Calu3 (cell line): ENCODE results near the gene RPL14. TPM values are rescaled to one million over a fixed set of nuclear protein-coding genes. Genes with fewer than 3 reads are reported as not detected.

Experiments
- BruUV-seq: library from RNA; stranded (reverse); fragments of 400-500 nt; replicated peaks from 2 replicates; lab custom pipeline; 2021; lab: Mats Ljungman, UMichigan
- CTCF ChIA-PET: fragments of 300-600 bp; sonication (Branson Sonifier 250); formaldehyde crosslinking; loops from one replicate; lab custom pipeline; 2022; ENCODE audit warnings: antibody characterized with exemption; lab: Charles Lee
- DNase-seq: peaks from one replicate; pipeline ENCODE4 v3.0.0; 2022
- H3K27ac Mint-ChIP-seq: one replicate; pipeline ENCODE4 v1.8.0; 2022; ENCODE audit warnings: mixed read lengths; ENCODE audit not compliant: unreplicated experiment
- H3K27me3 Mint-ChIP-seq: one replicate; pipeline ENCODE4 v1.8.0; 2022; ENCODE audit warnings: mixed read lengths; ENCODE audit not compliant: unreplicated experiment
- H3K36me3 Mint-ChIP-seq: one replicate; pipeline ENCODE4 v1.8.0; 2022; ENCODE audit warnings: mild to moderate bottlenecking, moderate library complexity, mixed read lengths; ENCODE audit not compliant: insufficient read depth, unreplicated experiment
- H3K4me1 Mint-ChIP-seq: one replicate; pipeline ENCODE4 v1.8.0; 2022; ENCODE audit warnings: mild to moderate bottlenecking, low read depth, mixed read lengths; ENCODE audit not compliant: unreplicated experiment
- H3K4me3 Mint-ChIP-seq: one replicate; pipeline ENCODE4 v1.8.0; 2022; ENCODE audit warnings: mild to moderate bottlenecking, low read depth, moderate library complexity, mixed read lengths; ENCODE audit not compliant: unreplicated experiment
- H3K9me3 Mint-ChIP-seq: one replicate; pipeline ENCODE4 v1.8.0; 2022; ENCODE audit warnings: low read depth, mixed read lengths; ENCODE audit not compliant: unreplicated experiment
- intact Hi-C: fragments of 100-400 bp; cut with micrococcal nuclease; formaldehyde crosslinking; loops from one replicate; pipeline ENCODE4 v1.10.0; 2022; ENCODE audit not compliant: unreplicated experiment
- total RNA-seq: library from RNA; stranded (reverse); gene quantifications from 2 replicates; pipeline ENCODE4 v1.2.3, GENCODE V29; 2022
- TF ChIP-seq, protein P1 (sequence below): fragments of 200-600 bp; IDR thresholded peaks from one replicate; pipeline ENCODE4 v1.8.0; 2022; ENCODE audit warnings: antibody characterized with exemption; ENCODE audit not compliant: unreplicated experiment

Gene RPL14
- total RNA-seq, 1 experiment from 2014 or later: 1,349 TPM

DNA sequence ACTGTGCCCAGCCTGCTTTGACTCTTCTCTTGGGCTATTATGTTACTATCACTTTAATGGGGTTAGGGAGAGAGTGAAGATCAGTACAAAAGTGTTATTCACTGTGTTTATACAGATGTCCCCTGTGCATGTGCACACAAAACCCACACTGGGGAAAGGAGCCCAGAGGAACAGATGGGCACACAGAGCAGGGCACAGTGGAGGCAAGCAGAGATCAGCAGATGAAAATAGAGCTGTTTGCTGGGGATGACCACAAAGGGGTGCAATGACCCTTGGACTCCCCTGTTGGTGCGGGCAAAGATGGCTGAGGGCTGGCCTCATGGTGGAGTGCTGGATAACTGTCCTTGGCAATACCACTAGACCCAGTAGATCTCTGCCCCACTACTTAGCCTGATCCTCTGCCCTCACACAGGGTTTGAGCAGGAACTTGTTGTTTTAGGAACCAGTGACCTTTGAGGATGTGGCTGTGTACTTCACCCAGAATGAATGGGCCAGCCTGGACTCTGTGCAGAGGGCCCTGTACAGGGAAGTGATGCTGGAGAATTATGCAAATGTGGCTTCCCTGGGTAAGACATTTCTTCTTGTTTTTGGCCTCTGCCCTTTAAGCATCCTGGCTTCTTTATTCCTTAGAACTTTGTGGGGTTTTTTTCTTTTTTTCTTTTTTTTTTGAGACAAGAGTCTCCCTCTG, 54.0 kb downstream of the RPL14 start:
- CTCF ChIA-PET: no interaction called here
- H3K36me3 Mint-ChIP-seq: peaks cover 9% of the 10 kb centered on the region
- BruUV-seq: no TSS peak

DNA sequence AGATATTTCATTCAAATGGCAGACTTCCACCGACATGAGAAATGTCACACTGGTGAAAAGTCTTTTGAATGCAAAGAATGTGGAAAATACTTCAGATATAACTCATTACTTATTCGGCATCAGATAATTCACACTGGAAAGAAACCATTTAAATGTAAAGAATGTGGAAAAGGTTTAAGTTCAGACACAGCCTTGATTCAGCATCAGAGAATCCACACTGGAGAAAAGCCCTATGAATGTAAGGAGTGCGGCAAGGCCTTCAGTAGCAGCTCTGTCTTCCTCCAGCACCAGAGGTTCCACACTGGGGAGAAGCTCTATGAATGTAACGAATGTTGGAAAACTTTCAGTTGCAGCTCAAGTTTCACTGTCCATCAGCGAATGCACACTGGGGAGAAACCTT, 59.1 kb downstream of the RPL14 start:
- no TSS peak for BruUV-seq
- no peaks in the 10 kb centered on the region for H3K4me1 Mint-ChIP-seq

More for the DNA sequence above, 54.0 kb downstream of the RPL14 start:
- Mint-ChIP-seq H3K4me3 (no peak overlapping the region), H3K27ac (no peak overlapping the region), H3K4me1 (no peaks in the 10 kb centered on the region), H3K27me3 (no peaks in the 10 kb centered on the region), H3K9me3 (no peaks in the 10 kb centered on the region)
- intact Hi-C loops: no loop called here
- TF ChIP-seq, protein P1, sequence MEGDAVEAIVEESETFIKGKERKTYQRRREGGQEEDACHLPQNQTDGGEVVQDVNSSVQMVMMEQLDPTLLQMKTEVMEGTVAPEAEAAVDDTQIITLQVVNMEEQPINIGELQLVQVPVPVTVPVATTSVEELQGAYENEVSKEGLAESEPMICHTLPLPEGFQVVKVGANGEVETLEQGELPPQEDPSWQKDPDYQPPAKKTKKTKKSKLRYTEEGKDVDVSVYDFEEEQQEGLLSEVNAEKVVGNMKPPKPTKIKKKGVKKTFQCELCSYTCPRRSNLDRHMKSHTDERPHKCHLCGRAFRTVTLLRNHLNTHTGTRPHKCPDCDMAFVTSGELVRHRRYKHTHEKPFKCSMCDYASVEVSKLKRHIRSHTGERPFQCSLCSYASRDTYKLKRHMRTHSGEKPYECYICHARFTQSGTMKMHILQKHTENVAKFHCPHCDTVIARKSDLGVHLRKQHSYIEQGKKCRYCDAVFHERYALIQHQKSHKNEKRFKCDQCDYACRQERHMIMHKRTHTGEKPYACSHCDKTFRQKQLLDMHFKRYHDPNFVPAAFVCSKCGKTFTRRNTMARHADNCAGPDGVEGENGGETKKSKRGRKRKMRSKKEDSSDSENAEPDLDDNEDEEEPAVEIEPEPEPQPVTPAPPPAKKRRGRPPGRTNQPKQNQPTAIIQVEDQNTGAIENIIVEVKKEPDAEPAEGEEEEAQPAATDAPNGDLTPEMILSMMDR: no peak
- DNase-seq: no peak

DNA sequence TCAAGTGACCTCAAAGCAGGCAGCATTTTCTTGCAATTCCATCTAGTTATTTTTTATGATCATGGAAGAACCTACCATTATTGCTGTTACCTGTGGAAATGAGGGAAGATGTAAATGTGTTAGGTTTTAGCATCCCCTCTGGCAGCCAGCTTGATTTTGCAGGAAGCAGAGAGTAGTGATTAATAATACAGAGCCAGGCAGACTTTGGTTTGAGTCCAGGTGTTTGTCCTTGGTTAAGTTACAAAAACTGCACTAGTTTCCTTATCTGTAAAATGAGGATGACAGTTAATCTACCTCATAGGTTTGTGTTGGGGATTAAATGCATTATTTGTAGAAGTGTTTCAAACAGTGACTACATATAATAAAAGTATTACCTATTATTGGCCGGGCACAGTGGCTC, 60.9 kb downstream of the RPL14 start:
- Mint-ChIP-seq H3K4me1 (no peaks in the 10 kb centered on the region), H3K4me3 (no peak overlapping the region), H3K9me3 (no peaks in the 10 kb centered on the region), H3K27ac (no peak overlapping the region), H3K27me3 (no peaks in the 10 kb centered on the region), H3K36me3 (peaks cover 5% of the 10 kb centered on the region)
- CTCF ChIA-PET: no interaction called here
- no TSS peak for BruUV-seq
- no peak for DNase-seq
- intact Hi-C loops: no loop called here
- TF ChIP-seq, protein P1: no peak

More for the DNA sequence above, 59.1 kb downstream of the RPL14 start:
- H3K27ac Mint-ChIP-seq: no peak overlapping the region
- intact Hi-C loops: no loop called here
- H3K9me3 Mint-ChIP-seq: no peaks in the 10 kb centered on the region
- no peak for DNase-seq
- CTCF ChIA-PET: no interaction called here
- no peaks in the 10 kb centered on the region for H3K27me3 Mint-ChIP-seq
- TF ChIP-seq, protein P1: no peak
- peaks cover 5% of the 10 kb centered on the region for H3K36me3 Mint-ChIP-seq
- no peak overlapping the region for H3K4me3 Mint-ChIP-seq

Other genes with a start within 250 kb of the RPL14 start
- 37.2 and 41.3 TPM in 2 replicates for gene EIF1B, start 147.6 kb upstream of the RPL14 start, total RNA-seq
- 3.0 and 4.0 TPM in 2 replicates for gene ENTPD3, start 70.2 kb upstream of the RPL14 start, total RNA-seq
- gene ZNF619, start 19.8 kb downstream of the RPL14 start, total RNA-seq: 8.3 and 8.4 TPM in 2 replicates
- 11.3 and 13.6 TPM in 2 replicates for gene ZNF620, start 48.7 kb downstream of the RPL14 start, total RNA-seq
- gene ZNF621, start 67.6 kb downstream of the RPL14 start, total RNA-seq: 21.1 and 22.2 TPM in 2 replicates